HG02623 (cell line): Measurements from ENCODE around the gene TMEM42.

Source experiments
- ATAC-seq: cut with Tn5 transposase; IDR thresholded peaks from one replicate; pipeline ENCODE4 v1.9.1; 2021; ENCODE audit warnings: moderate library complexity; ENCODE audit not compliant: unreplicated experiment

TMEM42 gene

GRCh38 chr3:44870375-44871061 lies 8.8 kb downstream of the TMEM42 start:
- ATAC-seq, result no peak

- ATAC-seq, result no peak
Observed at GRCh38 chr3:44874308-44874707, 12.6 kb downstream of the TMEM42 start, which contains the start of gene TGM4. Gene TGM4, plus strand, starts transcription at chr3:44874608. Its CDS starts 71 bp downstream, at chr3:44874679.

GRCh38 chr3:44875596-44875995 lies 13.9 kb downstream of the TMEM42 start:
- ATAC-seq, result no peak

- ATAC-seq, result no peak
Observed at GRCh38 chr3:44877333-44877732, 15.6 kb downstream of the TMEM42 start.

- ATAC-seq, result no peak
Observed at GRCh38 chr3:44880284-44880683, 18.6 kb downstream of the TMEM42 start.

- ATAC-seq, result no peak
Observed at GRCh38 chr3:44883213-44883955, 21.7 kb downstream of the TMEM42 start.

GRCh38 chr3:44883999-44884431 lies 22.3 kb downstream of the TMEM42 start:
- no peak for ATAC-seq

- ATAC-seq, result no peak
Observed at GRCh38 chr3:44885618-44886017, 23.9 kb downstream of the TMEM42 start.

GRCh38 chr3:44886561-44886960 lies 24.8 kb downstream of the TMEM42 start:
- ATAC-seq, result no peak

- no peak for ATAC-seq
Observed at GRCh38 chr3:44887101-44887500, 25.4 kb downstream of the TMEM42 start.

- no peak for ATAC-seq
Observed at GRCh38 chr3:44890258-44890657, 28.5 kb downstream of the TMEM42 start.

GRCh38 chr3:44890852-44891251 lies 29.1 kb downstream of the TMEM42 start:
- ATAC-seq, result no peak

GRCh38 chr3:44892689-44893088 lies 31.0 kb downstream of the TMEM42 start:
- no peak for ATAC-seq

GRCh38 chr3:44893097-44893496 lies 31.4 kb downstream of the TMEM42 start:
- no peak for ATAC-seq

- no peak for ATAC-seq
Observed at GRCh38 chr3:44894485-44894884, 32.8 kb downstream of the TMEM42 start.

GRCh38 chr3:44896440-44896839 lies 34.7 kb downstream of the TMEM42 start:
- ATAC-seq, result no peak

- no peak for ATAC-seq
Observed at GRCh38 chr3:44899683-44900367, 38.1 kb downstream of the TMEM42 start.

- ATAC-seq, result no peak
Observed at GRCh38 chr3:44902628-44903027, 40.9 kb downstream of the TMEM42 start.

- no peak for ATAC-seq
Observed at GRCh38 chr3:44903314-44903713, 41.6 kb downstream of the TMEM42 start.

- ATAC-seq, result no peak
Observed at GRCh38 chr3:44903751-44904150, 42.0 kb downstream of the TMEM42 start.

GRCh38 chr3:44905446-44906157 lies 43.9 kb downstream of the TMEM42 start:
- no peak for ATAC-seq
